Ishikawa (cell line): ENCODE data around the gene DIAPH2.

Experiments
- CREB1 ChIP-seq: IDR thresholded peaks from 2 replicates; pipeline ENCODE4 v1.6.1; 2012; ENCODE audit warnings: low read depth
- EGR1 ChIP-seq: IDR thresholded peaks from 2 replicates; pipeline ENCODE4 v1.6.1; 2012
- EP300 ChIP-seq: IDR thresholded peaks from 2 replicates; pipeline ENCODE4 v1.6.1; 2012; ENCODE audit warnings: borderline replicate concordance
- FOXM1 ChIP-seq: IDR thresholded peaks from 2 replicates; pipeline ENCODE4 v1.6.1; 2012; ENCODE audit warnings: low read depth, borderline replicate concordance
- MAX ChIP-seq: IDR thresholded peaks from 2 replicates; pipeline ENCODE4 v1.6.1; 2012
- NFIC ChIP-seq: IDR thresholded peaks from 2 replicates; pipeline ENCODE4 v1.6.1; 2012
- RAD21 ChIP-seq: IDR thresholded peaks from 2 replicates; pipeline ENCODE4 v1.6.1; 2012; ENCODE audit warnings: low read depth
- REST ChIP-seq: IDR thresholded peaks from 2 replicates; pipeline ENCODE4 v1.6.1; 2012; ENCODE audit warnings: low read depth, mild to moderate bottlenecking
- TAF1 ChIP-seq: IDR thresholded peaks from 2 replicates; pipeline ENCODE4 v1.6.1; 2012; ENCODE audit warnings: low read depth, mild to moderate bottlenecking
- ZBTB7A ChIP-seq: IDR thresholded peaks from 2 replicates; pipeline ENCODE4 v1.6.1; 2012; ENCODE audit warnings: low read depth

- TF ChIP-seq REST: no peak
- TF ChIP-seq RAD21: no peak
- no peak for TF ChIP-seq TAF1
- no peak for TF ChIP-seq NFIC
- no peak for TF ChIP-seq FOXM1
- no peak for TF ChIP-seq CREB1
- TF ChIP-seq MAX: no peak
- TF ChIP-seq EGR1: no peak
- TF ChIP-seq EP300: no peak
- no peak for TF ChIP-seq ZBTB7A
Observed at GRCh38 chrX:96846841-96847240, 162.2 kb downstream of the DIAPH2 start.
